ENCODE measurements around the gene MYO1F. TPM values are rescaled to one million over a fixed set of nuclear protein-coding genes. Genes with fewer than 3 reads are reported as not detected.
"Not testable (repeated sequence)": the region's sequence is repeated elsewhere in the genome, so short reads cannot be mapped to it uniquely, and the experiment has no call there.

Gene MYO1F
- total RNA-seq, 4 donors from 2014 or later = 6.6 to 70.7 (median 10.9) TPM

- intact Hi-C loops (cut with DNase I; ENCODE audit: low total_unique reads) (no loop called here), in situ Hi-C loops (cut with MboI; ENCODE audit: low pct_ligation_motif_present in 1 of 4, low pct_unique_long_range_greater_than_20kb in 1 of 4, low sequenced_read_pairs in 3 of 4) (loop anchor here in 1 of 4 donors (25.0 kb wide), 1 partner anchor 103 kb away; the partner anchor contains the start of gene MARCHF2)
- 89% methylated on average over 11 of the region's 11 CpGs; no CpG with 5 or more reads in 1 of the 2 donors for WGBS, 2 donors (ENCODE audit: low coverage in 1 of 2)
- TF ChIP-seq POLR2AphosphoS5 (IDR thresholded peaks at IDR 0.05) = no peak
- no peak for TF ChIP-seq EP300 (IDR thresholded peaks at IDR 0.05; ENCODE audit: low read depth)
- no peak for TF ChIP-seq CTCF (IDR thresholded peaks at IDR 0.05)
- TF ChIP-seq POLR2A (IDR thresholded peaks at IDR 0.05) = no peak
- H3K27me3 ChIP-seq = no peaks in the 10 kb centered on the region
- H3K4me3 ChIP-seq = no peak overlapping the region
- no peak overlapping the region for H3K27ac ChIP-seq
- peaks cover 0 to 6% (median 0%) of the 10 kb centered on the region in 4 donors for H3K36me3 ChIP-seq
- no peaks in the 10 kb centered on the region for H3K9me3 ChIP-seq
- H3K4me1 ChIP-seq = peaks cover 10 to 26% (median 22%) of the 10 kb centered on the region in 4 donors
- DNase-seq = no peak
These were observed 61.9 kb downstream of the MYO1F start for GRCh38 chr19:8515317-8515716.

- H3K9me3 ChIP-seq; intact Hi-C loops (cut with DNase I; ENCODE audit: low total_unique reads); H3K27me3 ChIP-seq; DNase-seq; H3K36me3 ChIP-seq: not testable (repeated sequence)
- Histone ChIP-seq H3K4me1 (peaks cover 10 to 26% (median 22%) of the 10 kb centered on the region in 4 donors), H3K4me3 (peak overlapping the region in 3 of 4 donors; percentile 72 to 85 (median 74)), H3K27ac (peak overlapping the region; percentile 94 to 99 (median 96))
- in situ Hi-C loops (cut with MboI; ENCODE audit: low pct_ligation_motif_present in 1 of 4, low pct_unique_long_range_greater_than_20kb in 1 of 4, low sequenced_read_pairs in 3 of 4) = loop anchor here in 1 of 4 donors (25.0 kb wide), 1 partner anchor 102 kb away; the partner anchor contains the start of gene MARCHF2
- WGBS, 2 donors (ENCODE audit: low coverage in 1 of 2) = 32 to 58% methylated on average over 6 to 21 of the region's 21 CpGs
These were observed 62.7 kb downstream of the MYO1F start for GRCh38 chr19:8514505-8515009.

- peaks cover 0 to 6% (median 0%) of the 10 kb centered on the region in 4 donors for H3K36me3 ChIP-seq
- in situ Hi-C loops (cut with MboI; ENCODE audit: low pct_ligation_motif_present in 1 of 4, low pct_unique_long_range_greater_than_20kb in 1 of 4, low sequenced_read_pairs in 3 of 4) (loop anchor here in 1 of 4 donors (25.0 kb wide), 1 partner anchor 102 kb away; the partner anchor contains the start of gene MARCHF2), intact Hi-C loops (cut with DNase I; ENCODE audit: low total_unique reads) (no loop called here)
- 0% methylated on average over 58 of the region's 70 CpGs; no CpG with 5 or more reads in 1 of the 2 donors for WGBS, 2 donors (ENCODE audit: low coverage in 1 of 2)
- TF ChIP-seq EP300 (IDR thresholded peaks at IDR 0.05; ENCODE audit: low read depth) (no peak), POLR2AphosphoS5 (IDR thresholded peaks at IDR 0.05) (peak; percentile 97 to 99 (median 98)), CTCF (IDR thresholded peaks at IDR 0.05) (no peak), POLR2A (IDR thresholded peaks at IDR 0.05) (peak; percentile 95)
- peak within 1 kb of the TSS; percentile 41 to 85 (median 73) for H3K4me3 ChIP-seq
- peak within 1 kb of the TSS; percentile 94 to 99 (median 96) for H3K27ac ChIP-seq
- H3K4me1 ChIP-seq = peaks cover 10 to 26% (median 22%) of the 10 kb centered on the region in 4 donors
- peak; percentile 98 for DNase-seq
- H3K9me3 ChIP-seq = no peaks in the 10 kb centered on the region
- no peaks in the 10 kb centered on the region for H3K27me3 ChIP-seq
These were observed 63.3 kb downstream of the MYO1F start, which contains the start of gene ZNF414 for GRCh38 chr19:8513687-8514504. TSS of gene ZNF414 (minus strand) at chr19:8514167. CDS start at chr19:8514046, 121 bp downstream.

GRCh38 chr19:8513036-8513686 lies 64.1 kb downstream of the MYO1F start:
- no peak for DNase-seq
- Histone ChIP-seq H3K27ac (peak overlapping the region; percentile 94 to 99 (median 96)), H3K27me3 (no peaks in the 10 kb centered on the region), H3K4me3 (peak overlapping the region; percentile 41 to 85 (median 73)), H3K4me1 (peaks cover 10 to 26% (median 22%) of the 10 kb centered on the region in 4 donors), H3K9me3 (no peaks in the 10 kb centered on the region), H3K36me3 (peaks cover 0 to 6% (median 0%) of the 10 kb centered on the region in 4 donors)
- 66 to 80% methylated on average over 2 to 19 of the region's 19 CpGs for WGBS, 2 donors (ENCODE audit: low coverage in 1 of 2)
- TF ChIP-seq CTCF (IDR thresholded peaks at IDR 0.05) (no peak), POLR2A (IDR thresholded peaks at IDR 0.05) (no peak)
- in situ Hi-C loops (cut with MboI; ENCODE audit: low pct_ligation_motif_present in 1 of 4, low pct_unique_long_range_greater_than_20kb in 1 of 4, low sequenced_read_pairs in 3 of 4) = loop anchor here in 1 of 4 donors (25.0 kb wide), 1 partner anchor 101 kb away; the partner anchor contains the start of gene MARCHF2
- intact Hi-C loops (cut with DNase I; ENCODE audit: low total_unique reads) = no loop called here

Data from transverse colon (tissue), 4 donors.